MCF 10A (cell line): ENCODE measurements around the gene SETD3. TPM values are rescaled to one million over a fixed set of nuclear protein-coding genes. Genes with fewer than 3 reads are reported as not detected.

Experiments
- BruUV-seq: library from RNA; stranded (reverse); fragments of 400-500 nt; replicated peaks from 2 replicates; lab custom pipeline; 2021; lab: Mats Ljungman, UMichigan
- CTCF ChIA-PET: fragments of 300-600 bp; sonication (Branson Sonifier 250); formaldehyde crosslinking; extraction: SDS; loops from one replicate; lab custom pipeline; 2021; ENCODE audit warnings: antibody characterized with exemption, inconsistent platforms; lab: Yijun Ruan, JAX
- POLR2A ChIA-PET: fragments of 300-600, 350-650 bp; sonication (Branson Sonifier 250); formaldehyde crosslinking; extraction: SDS; loops from one replicate; lab custom pipeline; 2020; ENCODE audit warnings: antibody characterized with exemption, inconsistent platforms; lab: Yijun Ruan, JAX
- DNase-seq: peaks from one replicate; pipeline ENCODE4 v3.0.0-alpha.2; 2018; ENCODE audit not compliant: unreplicated experiment
- H3K27ac Mint-ChIP-seq: one replicate; pipeline ENCODE4 v1.8.0; 2022; ENCODE audit warnings: mild to moderate bottlenecking, low read depth, mixed read lengths; ENCODE audit not compliant: unreplicated experiment
- H3K27me3 Mint-ChIP-seq: one replicate; pipeline ENCODE4 v1.8.0; 2022; ENCODE audit warnings: mixed read lengths; ENCODE audit not compliant: insufficient read depth, unreplicated experiment
- H3K36me3 Mint-ChIP-seq: one replicate; pipeline ENCODE4 v1.8.0; 2022; ENCODE audit warnings: mild to moderate bottlenecking, moderate library complexity, mixed read lengths; ENCODE audit not compliant: insufficient read depth, unreplicated experiment
- H3K4me1 Mint-ChIP-seq: one replicate; pipeline ENCODE4 v1.8.0; 2022; ENCODE audit warnings: mixed read lengths; ENCODE audit not compliant: insufficient read depth, unreplicated experiment
- H3K4me3 Mint-ChIP-seq: one replicate; pipeline ENCODE4 v1.8.0; 2022; ENCODE audit warnings: mild to moderate bottlenecking, moderate library complexity, mixed read lengths; ENCODE audit not compliant: unreplicated experiment
- H3K9me3 Mint-ChIP-seq: one replicate; pipeline ENCODE4 v1.8.0; 2022; ENCODE audit warnings: mixed read lengths; ENCODE audit not compliant: unreplicated experiment
- CTCF ChIP-seq: fragments of 200-600 bp; IDR thresholded peaks from one replicate; pipeline ENCODE4 v1.8.0; 2022; ENCODE audit warnings: antibody characterized with exemption, mild to moderate bottlenecking; ENCODE audit not compliant: unreplicated experiment
- intact Hi-C: fragments of 100-400 bp; cut with micrococcal nuclease; formaldehyde crosslinking; loops from 2 replicates; pipeline ENCODE4 v1.14.1; 2022
- total RNA-seq: library from RNA; stranded (reverse); gene quantifications from 2 replicates; pipeline ENCODE4 v1.2.3, GENCODE V29; 2022

The SETD3 gene
- total RNA-seq, 1 experiment from 2014 or later = 50.6 TPM

- DNase-seq = no peak
- TF ChIP-seq CTCF = no peak
- Mint-ChIP-seq H3K27ac (no peak overlapping the region), H3K36me3 (peaks cover 27% of the 10 kb centered on the region), H3K9me3 (no peaks in the 10 kb centered on the region), H3K4me3 (no peak overlapping the region), H3K4me1 (no peaks in the 10 kb centered on the region), H3K27me3 (no peaks in the 10 kb centered on the region)
- POLR2A ChIA-PET = no interaction called here
- no TSS peak for BruUV-seq
- CTCF ChIA-PET = interaction anchor here (0.8 to 0.9 kb wide), 2 partner anchors 14 to 20 kb away, joined by 3 read pairs; no protein-coding TSS in a partner anchor
- intact Hi-C loops = no loop called here
Observed at GRCh38 chr14:99436247-99437180, 44.1 kb downstream of the SETD3 start.

GRCh38 chr14:99435327-99435726, 45.3 kb downstream of the SETD3 start:
- ChIA-PET CTCF (interaction anchor here (0.6 to 0.9 kb wide), 2 partner anchors 19 to 43 kb away, joined by 3 read pairs; no protein-coding TSS in a partner anchor), POLR2A (no interaction called here)
- H3K27ac Mint-ChIP-seq = no peak overlapping the region
- H3K4me1 Mint-ChIP-seq = no peaks in the 10 kb centered on the region
- no peak for DNase-seq
- H3K36me3 Mint-ChIP-seq = peaks cover 20% of the 10 kb centered on the region
- no peak overlapping the region for H3K4me3 Mint-ChIP-seq
- intact Hi-C loops = no loop called here
- H3K9me3 Mint-ChIP-seq = no peaks in the 10 kb centered on the region
- no peak for TF ChIP-seq CTCF
- no TSS peak for BruUV-seq
- no peaks in the 10 kb centered on the region for H3K27me3 Mint-ChIP-seq

GRCh38 chr14:99432485-99432884, 48.2 kb downstream of the SETD3 start:
- Mint-ChIP-seq H3K4me1 (no peaks in the 10 kb centered on the region), H3K27me3 (no peaks in the 10 kb centered on the region), H3K27ac (no peak overlapping the region), H3K36me3 (peaks cover 31% of the 10 kb centered on the region), H3K4me3 (no peak overlapping the region), H3K9me3 (peaks cover 14% of the 10 kb centered on the region)
- CTCF ChIA-PET = no interaction called here
- POLR2A ChIA-PET = interaction anchor here (0.7 kb wide), 1 partner anchor 54 kb away, joined by 3 read pairs; no protein-coding TSS in a partner anchor
- DNase-seq = no peak
- BruUV-seq = no TSS peak
- no peak for TF ChIP-seq CTCF
- intact Hi-C loops = no loop called here

- Mint-ChIP-seq H3K27ac (no peak overlapping the region), H3K27me3 (no peaks in the 10 kb centered on the region), H3K9me3 (peaks cover 14% of the 10 kb centered on the region), H3K4me3 (no peak overlapping the region), H3K4me1 (no peaks in the 10 kb centered on the region), H3K36me3 (peaks cover 27% of the 10 kb centered on the region)
- POLR2A ChIA-PET = interaction anchor here (0.7 kb wide), 1 partner anchor 54 kb away, joined by 3 read pairs; no protein-coding TSS in a partner anchor
- BruUV-seq = no TSS peak
- CTCF ChIA-PET = no interaction called here
- no peak for DNase-seq
- TF ChIP-seq CTCF = no peak
- intact Hi-C loops = no loop called here
Observed at GRCh38 chr14:99431986-99432385, 48.7 kb downstream of the SETD3 start.
